ENCODE data around the gene FRAT1. TPM values are rescaled to one million over a fixed set of nuclear protein-coding genes. Genes with fewer than 3 reads are reported as not detected.
A peak's percentile ranks its signal among the peaks of the same experiment; 100 is the strongest.
"Not testable (repeated sequence)": the region's sequence is repeated elsewhere in the genome, so short reads cannot be mapped to it uniquely, and the experiment has no call there.

The FRAT1 gene
- total RNA-seq, 6 experiments from 2014 or later = 3.5 to 8.5 (median 7.4) TPM

GRCh38 chr10:97277551-97277950 lies 41.5 kb upstream of the FRAT1 start:
- WGBS (ENCODE audit: insufficient coverage, low coverage, low lambda C conversion rate, missing lambda C conversion rate) = 8% methylated on average over 1 of the region's 1 CpG
- intact Hi-C loops (cut with DNase I) = loop anchor here in 1 of 2 donors (10.0 kb wide), 1 partner anchor 47 kb away; no protein-coding TSS in a partner anchor
- Histone ChIP-seq H3K4me1 (peaks cover 0 to 11% (median 7%) of the 10 kb centered on the region in 4 donors), H3K27ac (no peak overlapping the region), H3K36me3 (no peaks in the 10 kb centered on the region), H3K4me3 (no peak overlapping the region), H3K9me3 (no peaks in the 10 kb centered on the region), H3K27me3 (no peaks in the 10 kb centered on the region)
- DNase-seq (no peak), ATAC-seq (peak in 1 of 4 donors; percentile 27)
- TF ChIP-seq, protein P1, sequence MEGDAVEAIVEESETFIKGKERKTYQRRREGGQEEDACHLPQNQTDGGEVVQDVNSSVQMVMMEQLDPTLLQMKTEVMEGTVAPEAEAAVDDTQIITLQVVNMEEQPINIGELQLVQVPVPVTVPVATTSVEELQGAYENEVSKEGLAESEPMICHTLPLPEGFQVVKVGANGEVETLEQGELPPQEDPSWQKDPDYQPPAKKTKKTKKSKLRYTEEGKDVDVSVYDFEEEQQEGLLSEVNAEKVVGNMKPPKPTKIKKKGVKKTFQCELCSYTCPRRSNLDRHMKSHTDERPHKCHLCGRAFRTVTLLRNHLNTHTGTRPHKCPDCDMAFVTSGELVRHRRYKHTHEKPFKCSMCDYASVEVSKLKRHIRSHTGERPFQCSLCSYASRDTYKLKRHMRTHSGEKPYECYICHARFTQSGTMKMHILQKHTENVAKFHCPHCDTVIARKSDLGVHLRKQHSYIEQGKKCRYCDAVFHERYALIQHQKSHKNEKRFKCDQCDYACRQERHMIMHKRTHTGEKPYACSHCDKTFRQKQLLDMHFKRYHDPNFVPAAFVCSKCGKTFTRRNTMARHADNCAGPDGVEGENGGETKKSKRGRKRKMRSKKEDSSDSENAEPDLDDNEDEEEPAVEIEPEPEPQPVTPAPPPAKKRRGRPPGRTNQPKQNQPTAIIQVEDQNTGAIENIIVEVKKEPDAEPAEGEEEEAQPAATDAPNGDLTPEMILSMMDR (IDR thresholded peaks at IDR 0.05) = no peak
- TF ChIP-seq POLR2A (IDR thresholded peaks at IDR 0.05) = no peak

DNA sequence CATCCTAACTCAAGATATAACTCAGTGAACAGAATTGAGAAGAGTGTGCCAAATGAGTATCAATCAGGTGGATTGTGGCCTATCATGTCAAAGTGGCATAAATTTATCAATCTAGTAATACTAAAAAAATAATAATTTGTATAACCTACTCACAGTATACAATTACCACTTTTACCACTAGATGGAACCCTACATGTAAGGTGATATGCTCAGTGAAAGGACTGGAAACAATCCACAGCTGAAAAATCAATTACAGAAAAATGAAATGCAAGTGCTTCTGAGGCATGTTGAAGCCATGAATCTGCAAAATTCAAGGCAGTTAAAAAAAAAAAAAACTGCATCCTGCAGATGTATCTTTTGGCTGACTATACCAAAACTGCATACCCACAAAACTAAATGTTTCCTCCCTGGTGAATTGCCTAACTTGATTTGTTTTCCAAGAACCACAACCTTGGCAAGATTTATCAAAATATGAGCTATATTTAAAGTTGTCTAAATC lies 40.5 kb upstream of the FRAT1 start:
- TF ChIP-seq, protein P1 (IDR thresholded peaks at IDR 0.05) = peak; percentile 66 to 77 (median 70)
- TF ChIP-seq POLR2A (IDR thresholded peaks at IDR 0.05) = no peak
- H3K9me3 ChIP-seq = no peaks in the 10 kb centered on the region
- H3K36me3 ChIP-seq = no peaks in the 10 kb centered on the region
- peaks cover 0 to 11% (median 7%) of the 10 kb centered on the region in 4 donors for H3K4me1 ChIP-seq
- intact Hi-C loops (cut with DNase I) = loop anchor here in 1 of 2 donors (10.0 kb wide), 1 partner anchor 46 kb away; no protein-coding TSS in a partner anchor
- H3K4me3 ChIP-seq = no peak overlapping the region
- H3K27me3 ChIP-seq = no peaks in the 10 kb centered on the region
- H3K27ac ChIP-seq = peak overlapping the region; percentile 18 to 68 (median 54)
- DNase-seq (no peak), ATAC-seq (peak; percentile 89 to 97 (median 92))

GRCh38 chr10:97279121-97279815 lies 39.8 kb upstream of the FRAT1 start:
- intact Hi-C loops (cut with DNase I) = loop anchor here in 1 of 2 donors (10.0 kb wide), 1 partner anchor 46 kb away; no protein-coding TSS in a partner anchor
- 46% methylated on average over 9 of the region's 9 CpGs for WGBS (ENCODE audit: insufficient coverage, low coverage, low lambda C conversion rate, missing lambda C conversion rate)

GRCh38 chr10:97280783-97281182 lies 38.3 kb upstream of the FRAT1 start:
- intact Hi-C loops (cut with DNase I) = loop anchor here in 1 of 2 donors (10.0 kb wide), 1 partner anchor 54 kb away; the partner anchor contains the start of gene FRAT2
- Histone ChIP-seq H3K4me1 (peaks cover 0 to 11% (median 7%) of the 10 kb centered on the region in 4 donors), H3K36me3 (no peaks in the 10 kb centered on the region), H3K4me3 (no peak overlapping the region), H3K27ac (no peak overlapping the region), H3K9me3 (no peaks in the 10 kb centered on the region), H3K27me3 (no peaks in the 10 kb centered on the region)
- no peak for TF ChIP-seq POLR2A (IDR thresholded peaks at IDR 0.05)
- TF ChIP-seq, protein P1 (IDR thresholded peaks at IDR 0.05) = no peak
- DNase-seq = no peak
- 78% methylated on average over 2 of the region's 3 CpGs for WGBS (ENCODE audit: insufficient coverage, low coverage, low lambda C conversion rate, missing lambda C conversion rate)
- no peak for ATAC-seq

More at GRCh38 chr10:97279121-97279815, 39.8 kb upstream of the FRAT1 start:
- TF ChIP-seq POLR2A (IDR thresholded peaks at IDR 0.05) = no peak
- TF ChIP-seq, protein P1 (IDR thresholded peaks at IDR 0.05) = no peak
- ATAC-seq = peak; percentile 57 to 89 (median 72)
- Histone ChIP-seq H3K36me3 (no peaks in the 10 kb centered on the region), H3K4me3 (no peak overlapping the region), H3K27ac (peak overlapping the region; percentile 18 to 68 (median 54)), H3K27me3 (no peaks in the 10 kb centered on the region), H3K9me3 (no peaks in the 10 kb centered on the region), H3K4me1 (peaks cover 0 to 11% (median 7%) of the 10 kb centered on the region in 4 donors)
- peak in 1 of 3 donors; percentile 66 for DNase-seq

DNA sequence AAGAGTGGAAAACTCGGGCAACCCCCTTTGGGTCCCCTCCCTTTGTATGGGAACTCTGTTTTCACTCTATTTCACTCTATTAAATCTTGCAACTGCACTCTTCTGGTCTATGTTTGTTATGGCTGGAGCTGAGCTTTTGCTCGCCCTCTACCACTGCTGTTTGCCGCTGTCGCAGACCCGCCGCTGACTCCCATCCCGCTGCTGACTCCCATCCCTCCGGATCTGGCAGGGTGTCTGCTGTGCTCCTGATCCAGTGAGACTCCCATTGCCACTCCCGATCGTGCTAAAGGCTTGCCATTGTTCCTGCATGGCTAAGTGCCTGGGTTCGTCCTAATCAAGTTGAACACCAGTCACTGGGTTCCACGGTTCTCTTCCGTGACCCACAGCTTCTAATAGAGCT lies 29.0 kb upstream of the FRAT1 start:
- H3K9me3 ChIP-seq; H3K36me3 ChIP-seq; DNase-seq; H3K27ac ChIP-seq; intact Hi-C loops (cut with DNase I); H3K4me3 ChIP-seq; H3K27me3 ChIP-seq; ATAC-seq: not testable (repeated sequence)
- H3K4me1 ChIP-seq = peaks cover 0 to 20% (median 9%) of the 10 kb centered on the region in 4 donors
- 92% methylated on average over 9 of the region's 13 CpGs for WGBS (ENCODE audit: insufficient coverage, low coverage, low lambda C conversion rate, missing lambda C conversion rate)

GRCh38 chr10:97290576-97291356 lies 28.3 kb upstream of the FRAT1 start:
- H3K9me3 ChIP-seq; intact Hi-C loops (cut with DNase I); H3K4me3 ChIP-seq; H3K36me3 ChIP-seq; DNase-seq; H3K27ac ChIP-seq; H3K27me3 ChIP-seq; ATAC-seq: not testable (repeated sequence)
- WGBS (ENCODE audit: insufficient coverage, low coverage, low lambda C conversion rate, missing lambda C conversion rate) = 82% methylated on average over 8 of the region's 17 CpGs
- peaks cover 0 to 20% (median 9%) of the 10 kb centered on the region in 4 donors for H3K4me1 ChIP-seq
